Transverse colon (tissue), 3 donors: ENCODE measurements around the gene OOSP4B.

Experiments
- POLR2A ChIP-seq: fragments of 450-650 bp; IDR thresholded peaks from one replicate; pipeline ENCODE4 v1.6.1; 2016; ENCODE audit warnings: antibody characterized with exemption, mild to moderate bottlenecking, moderate library complexity
- POLR2AphosphoS5 ChIP-seq, 3 donors: sonication (generic); formaldehyde crosslinking; IDR thresholded peaks; one replicate each; pipeline ENCODE4 v1.6.1; 2016; ENCODE audit warnings: antibody characterized with exemption in 3 of 3

DNA sequence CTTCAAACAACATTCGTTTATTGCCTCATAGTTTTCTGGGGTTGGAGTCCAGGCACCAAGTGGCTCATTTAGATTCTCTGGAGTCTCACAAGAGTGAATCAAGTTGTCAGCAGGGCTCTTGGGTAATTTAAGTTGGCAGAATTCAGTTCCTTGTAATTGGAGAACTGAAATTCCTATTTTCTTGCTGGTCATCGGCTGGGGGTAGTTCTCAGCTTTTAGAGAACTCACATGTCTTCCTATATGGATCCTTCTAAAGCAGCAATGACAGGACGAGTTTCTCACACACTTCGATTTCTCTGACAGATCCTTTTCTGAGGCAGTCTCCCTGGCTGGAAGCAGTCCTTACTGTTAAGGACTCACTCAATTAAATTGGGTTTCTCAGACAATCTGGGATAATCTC lies 17.3 kb upstream of the OOSP4B start:
- TF ChIP-seq POLR2A (no peak), POLR2AphosphoS5 (IDR thresholded peaks at IDR 0.05) (no peak)
